Brain microvascular endothelial cell (primary cell): ENCODE results near the gene CEP126.

Experiments used
- DNase-seq: peaks from one replicate; pipeline ENCODE4 v3.0.0-alpha.2; 2020
- H3K27ac ChIP-seq: fragments of 250-450 bp; sonication (Bioruptor Pico); 2 replicates; pipeline ENCODE4 v1.5.1; 2020; ENCODE audit warnings: mild to moderate bottlenecking, moderate library complexity
- H3K27me3 ChIP-seq: fragments of 250-450 bp; sonication (Bioruptor Pico); replicated peaks from 2 replicates; pipeline ENCODE4 v1.5.1; 2020; ENCODE audit warnings: mild to moderate bottlenecking
- H3K36me3 ChIP-seq: fragments of 250-450 bp; sonication (Bioruptor Pico); replicated peaks from 2 replicates; pipeline ENCODE4 v1.5.1; 2020; ENCODE audit warnings: mild to moderate bottlenecking
- H3K4me3 ChIP-seq: 2 replicates; pipeline ENCODE4 v1.5.1; 2011; ENCODE audit warnings: low read depth, mild to moderate bottlenecking, control low read depth, low read length, moderate library complexity
- in situ Hi-C: cut with HindIII; loops from 2 replicates; pipeline ENCODE4 v1.10.0; 2017; ENCODE audit warnings: low sequenced_read_pairs, low pct_ligation_motif_present
- TF ChIP-seq, protein P1 (sequence below): IDR thresholded peaks from 2 replicates; pipeline ENCODE4 v1.5.1; 2011; ENCODE audit warnings: low read depth, mild to moderate bottlenecking, moderate library complexity, low read length, control low read depth, inconsistent platforms; ENCODE audit errors: missing control alignments

The CEP126 gene

DNA sequence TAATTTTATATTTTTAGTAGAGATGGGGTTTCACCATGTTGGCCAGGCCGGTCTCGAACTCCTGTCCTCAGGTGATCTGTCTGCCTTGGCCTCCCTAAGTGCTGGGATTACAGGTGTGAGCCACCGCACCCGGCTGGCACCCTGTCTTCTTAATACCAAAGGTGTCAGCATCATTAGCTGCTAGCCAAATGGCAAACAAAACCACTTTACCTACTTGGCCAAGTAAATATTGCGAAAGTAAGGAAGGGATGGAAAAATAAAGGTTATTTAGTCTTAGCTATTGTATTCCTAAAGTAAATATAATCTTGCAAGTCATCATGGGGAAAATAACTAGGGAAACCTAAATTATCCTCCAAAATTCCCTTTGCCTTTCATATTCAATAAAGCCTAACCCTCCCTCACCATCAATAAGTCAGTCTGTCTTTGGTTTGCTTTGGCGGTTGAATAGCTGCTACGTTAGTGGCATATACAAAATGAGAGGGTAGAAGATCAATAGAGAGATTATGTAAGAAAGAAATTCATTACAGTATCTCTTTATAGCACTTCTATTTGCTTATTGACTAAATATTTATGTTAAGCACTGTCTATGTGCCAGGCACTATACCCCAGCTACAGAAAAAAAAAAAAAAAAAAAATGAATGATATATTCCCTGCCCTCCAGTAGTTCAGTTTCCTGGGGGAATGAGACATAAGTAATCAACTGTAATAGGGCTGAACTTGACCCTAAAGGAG, 92.2 kb downstream of the CEP126 start:
- Histone ChIP-seq H3K36me3 (no peaks in the 10 kb centered on the region), H3K27ac (no peak overlapping the region), H3K4me3 (no peak overlapping the region), H3K27me3 (no peaks in the 10 kb centered on the region)
- DNase-seq, result no peak
- in situ Hi-C loops, result no loop called here
- TF ChIP-seq, protein P1, sequence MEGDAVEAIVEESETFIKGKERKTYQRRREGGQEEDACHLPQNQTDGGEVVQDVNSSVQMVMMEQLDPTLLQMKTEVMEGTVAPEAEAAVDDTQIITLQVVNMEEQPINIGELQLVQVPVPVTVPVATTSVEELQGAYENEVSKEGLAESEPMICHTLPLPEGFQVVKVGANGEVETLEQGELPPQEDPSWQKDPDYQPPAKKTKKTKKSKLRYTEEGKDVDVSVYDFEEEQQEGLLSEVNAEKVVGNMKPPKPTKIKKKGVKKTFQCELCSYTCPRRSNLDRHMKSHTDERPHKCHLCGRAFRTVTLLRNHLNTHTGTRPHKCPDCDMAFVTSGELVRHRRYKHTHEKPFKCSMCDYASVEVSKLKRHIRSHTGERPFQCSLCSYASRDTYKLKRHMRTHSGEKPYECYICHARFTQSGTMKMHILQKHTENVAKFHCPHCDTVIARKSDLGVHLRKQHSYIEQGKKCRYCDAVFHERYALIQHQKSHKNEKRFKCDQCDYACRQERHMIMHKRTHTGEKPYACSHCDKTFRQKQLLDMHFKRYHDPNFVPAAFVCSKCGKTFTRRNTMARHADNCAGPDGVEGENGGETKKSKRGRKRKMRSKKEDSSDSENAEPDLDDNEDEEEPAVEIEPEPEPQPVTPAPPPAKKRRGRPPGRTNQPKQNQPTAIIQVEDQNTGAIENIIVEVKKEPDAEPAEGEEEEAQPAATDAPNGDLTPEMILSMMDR, result no peak

DNA sequence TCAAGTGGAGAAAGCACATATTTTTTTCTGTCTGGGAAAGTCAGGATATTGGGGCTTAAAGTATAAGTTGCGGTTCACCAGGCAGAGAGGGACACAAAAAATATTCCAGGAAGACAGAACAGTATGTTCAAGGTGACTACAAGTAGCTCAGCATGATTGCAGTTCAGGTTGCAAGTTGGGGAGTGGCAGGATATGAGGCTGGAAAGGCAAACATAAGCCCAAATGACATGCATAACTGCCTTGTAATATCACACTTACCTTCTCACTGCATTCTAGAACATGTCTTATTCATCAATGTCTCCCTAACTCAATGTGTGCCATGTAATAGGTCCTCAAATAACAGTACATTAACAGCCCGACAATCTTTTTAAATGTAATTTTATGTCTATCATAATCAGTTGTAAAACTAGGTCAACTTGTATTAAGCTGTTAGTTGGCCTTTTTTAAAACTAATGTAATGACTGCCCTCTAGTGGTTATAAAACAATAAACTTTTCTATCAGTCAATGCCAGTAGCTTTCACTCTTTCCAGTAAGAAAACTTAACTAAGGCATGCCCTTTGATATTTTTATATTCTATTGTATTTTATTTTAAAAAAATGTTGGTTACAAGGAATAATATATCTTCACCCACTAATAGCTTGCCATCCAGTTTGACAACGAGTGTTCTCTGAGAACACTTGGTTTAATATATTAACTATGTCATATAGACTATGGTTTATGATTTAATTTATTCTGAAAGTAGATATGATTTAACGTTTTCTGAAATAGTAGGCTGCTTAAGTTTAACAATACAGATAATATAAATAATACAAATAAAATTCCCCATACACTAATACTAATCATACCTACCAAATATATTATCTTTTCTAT, 93.0 kb downstream of the CEP126 start:
- TF ChIP-seq, protein P1, result peak; percentile 12
- Histone ChIP-seq H3K27me3 (no peaks in the 10 kb centered on the region), H3K36me3 (no peaks in the 10 kb centered on the region), H3K4me3 (no peak overlapping the region), H3K27ac (no peak overlapping the region)
- DNase-seq, result no peak
- in situ Hi-C loops, result no loop called here

DNA sequence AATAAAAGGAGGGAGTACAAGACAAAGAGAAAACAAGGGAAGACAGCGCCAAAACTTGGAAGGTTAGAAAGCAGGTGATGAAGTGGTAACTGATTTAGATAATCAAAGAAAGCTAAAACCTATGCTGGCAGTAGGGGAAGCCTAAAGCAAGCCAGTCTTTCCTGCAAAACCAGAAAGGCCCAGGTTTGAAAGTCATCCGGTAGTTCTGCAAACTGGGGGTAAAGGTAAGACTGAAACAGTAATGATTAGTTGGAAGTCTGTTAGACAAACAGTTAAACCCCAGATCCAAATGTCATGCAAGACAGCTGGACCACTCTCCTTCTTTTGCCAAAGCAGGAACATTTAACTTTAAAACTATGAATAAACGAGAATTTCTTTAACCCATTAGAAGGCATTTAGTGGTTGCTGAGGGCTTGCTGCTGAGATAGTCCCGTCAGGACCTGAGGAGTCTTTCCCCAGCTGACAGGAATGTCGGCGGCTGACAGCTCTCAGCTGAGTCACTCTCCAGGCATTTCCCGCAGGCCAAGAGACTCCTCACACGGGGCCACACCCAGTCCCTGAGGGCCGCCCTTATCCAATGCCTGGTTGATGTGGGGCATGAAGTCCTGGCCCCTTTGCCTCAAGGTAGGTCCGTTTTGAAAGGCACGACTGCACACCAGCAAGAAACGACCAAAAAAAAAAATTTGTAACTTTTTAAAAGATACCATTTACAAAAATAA, 96.1 kb downstream of the CEP126 start:
- Histone ChIP-seq H3K36me3 (no peaks in the 10 kb centered on the region), H3K4me3 (no peak overlapping the region), H3K27ac (no peak overlapping the region), H3K27me3 (no peaks in the 10 kb centered on the region)
- TF ChIP-seq, protein P1, result no peak
- in situ Hi-C loops, result no loop called here
- DNase-seq, result peak; percentile 89

DNA sequence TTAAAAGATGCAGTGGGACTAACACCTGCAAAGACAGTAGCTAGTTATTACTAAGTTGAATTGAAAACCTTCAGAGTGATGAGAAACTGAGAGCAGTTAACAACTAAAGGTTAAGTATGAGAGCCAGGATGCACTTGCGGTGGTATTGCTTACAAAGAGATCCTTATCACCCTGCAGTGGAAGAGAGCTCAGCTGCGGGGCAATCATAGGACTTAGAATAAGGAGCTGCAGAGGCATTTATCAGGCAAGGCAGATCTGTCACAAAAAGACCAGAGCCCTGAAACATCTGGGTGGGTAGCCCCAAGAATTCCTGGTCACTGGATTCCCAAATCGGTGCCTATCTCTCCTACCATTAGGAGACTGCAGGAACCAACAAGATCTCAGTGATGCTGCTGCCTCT, 98.1 kb downstream of the CEP126 start:
- Histone ChIP-seq H3K27ac (no peak overlapping the region), H3K27me3 (no peaks in the 10 kb centered on the region), H3K4me3 (no peak overlapping the region), H3K36me3 (no peaks in the 10 kb centered on the region)
- DNase-seq, result no peak
- in situ Hi-C loops, result no loop called here
- TF ChIP-seq, protein P1, result no peak

DNA sequence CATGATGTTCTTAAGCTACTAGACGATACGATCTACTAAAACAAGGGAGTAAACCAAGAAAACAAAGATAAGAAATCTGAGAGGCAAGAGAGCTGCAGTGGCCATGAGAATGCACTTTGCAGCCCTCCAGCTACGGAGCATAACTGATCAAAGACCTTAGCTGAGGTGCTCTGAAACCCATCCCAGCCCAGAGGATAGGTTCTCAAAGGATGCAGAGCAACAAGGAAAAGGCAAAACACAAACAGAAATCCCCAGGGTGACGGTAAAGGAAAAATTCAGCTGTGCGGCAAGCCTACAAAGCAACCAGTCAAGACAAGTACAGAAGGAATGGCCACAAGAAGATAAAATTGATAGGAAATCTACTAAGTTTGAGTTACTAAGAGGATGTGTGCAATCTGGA, 99.9 kb downstream of the CEP126 start:
- Histone ChIP-seq H3K27me3 (no peaks in the 10 kb centered on the region), H3K4me3 (no peak overlapping the region), H3K27ac (no peak overlapping the region), H3K36me3 (no peaks in the 10 kb centered on the region)
- in situ Hi-C loops, result no loop called here
- TF ChIP-seq, protein P1, result no peak
- DNase-seq, result no peak
